HTERT RPE-1 (cell line): ENCODE data around the gene BCL2L1.

Source experiments
- in situ Hi-C: fragments of 300-500 bp; cut with MboI; formaldehyde crosslinking; loops from 4 replicates; pipeline ENCODE4 v1.14.3; 2020; ENCODE audit warnings: low sequenced_read_pairs

The BCL2L1 gene

GRCh38 chr20:31731321-31731717, 8.7 kb upstream of the BCL2L1 start:
- in situ Hi-C loops: no loop called here

DNA sequence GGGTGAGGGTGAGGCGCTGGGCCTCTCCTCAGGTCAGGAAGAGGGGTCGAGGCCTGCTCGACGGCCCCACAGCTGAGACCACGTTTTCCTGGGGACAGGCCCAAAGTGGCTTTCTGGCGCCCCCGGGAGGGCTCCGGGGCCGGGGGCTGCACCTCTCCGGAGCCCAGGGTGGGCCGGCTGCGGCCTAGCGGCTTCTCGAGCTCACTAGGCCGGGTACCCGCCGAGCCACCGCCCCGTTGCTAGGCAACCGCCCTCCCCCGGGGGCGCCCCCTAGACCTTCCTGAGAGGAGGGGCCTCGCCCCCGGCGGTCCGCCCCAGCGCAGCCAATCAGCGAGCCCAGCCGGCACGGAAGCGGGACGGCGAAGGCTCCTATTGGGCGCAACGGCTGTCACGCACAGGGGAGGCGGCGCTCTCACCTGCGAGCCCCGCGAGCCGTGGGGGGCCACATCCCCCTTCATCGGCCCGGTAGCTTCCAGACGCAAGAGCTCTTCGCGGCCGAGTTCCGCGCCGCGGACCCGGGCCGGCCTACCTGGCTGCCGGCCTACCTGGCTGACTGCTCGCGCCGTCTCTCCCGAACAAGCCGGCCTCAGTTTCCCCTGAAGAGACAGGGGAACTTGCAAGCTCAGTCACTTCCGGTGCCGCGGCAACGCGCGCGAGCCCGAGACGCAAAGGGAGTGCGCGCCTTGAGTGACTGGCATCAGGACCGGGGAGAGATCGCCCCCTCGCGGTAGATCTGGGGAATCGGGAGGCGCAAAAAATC, 831 bp upstream of the BCL2L1 start:
- in situ Hi-C loops: no loop called here

- in situ Hi-C loops: no loop called here
These were observed 326 bp upstream of the BCL2L1 start for GRCh38 chr20:31723069-31723318.

GRCh38 chr20:31721408-31722256, 1.0 kb downstream of the BCL2L1 start:
- in situ Hi-C loops: no loop called here

GRCh38 chr20:31720486-31721407, 1.9 kb downstream of the BCL2L1 start:
- in situ Hi-C loops: no loop called here

DNA sequence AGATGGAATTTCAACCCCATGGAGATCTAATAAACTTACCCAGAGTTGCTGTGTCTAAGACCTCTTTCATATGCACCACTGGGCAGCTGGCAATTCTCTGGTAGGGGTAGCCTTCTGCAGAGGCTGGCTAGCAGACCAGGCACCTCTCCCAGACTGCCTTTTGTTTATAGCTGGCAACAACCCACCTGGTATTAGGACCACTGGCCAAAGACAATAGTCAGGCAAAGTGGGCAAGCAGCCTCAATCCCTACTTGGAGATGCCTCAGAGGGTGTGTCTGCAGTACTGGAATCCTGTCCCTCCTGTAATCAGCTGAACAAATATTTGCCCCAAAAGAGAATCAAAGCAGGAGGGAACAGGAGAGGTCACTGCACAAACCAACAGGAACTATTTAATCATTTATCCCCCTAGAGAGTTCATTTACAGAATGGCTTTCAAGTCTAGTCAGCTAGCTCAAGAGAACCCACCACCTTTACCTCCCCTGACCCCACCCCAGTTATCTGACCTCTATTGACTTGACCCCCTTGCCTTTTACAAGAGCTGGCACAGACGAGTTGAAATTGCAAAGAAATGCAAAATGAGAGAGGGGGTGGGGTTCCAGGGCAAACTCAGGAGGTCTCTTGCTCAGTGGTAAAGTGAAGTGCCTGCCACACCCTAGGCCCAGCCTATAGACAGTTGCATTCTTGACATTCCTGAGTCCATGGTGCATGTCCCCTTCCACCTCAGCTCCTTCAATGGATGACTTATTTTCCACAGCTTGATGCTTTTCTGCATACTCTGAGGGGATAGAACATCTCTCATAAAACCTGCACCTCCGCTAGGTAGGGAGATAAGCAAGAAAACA, 2.8 kb downstream of the BCL2L1 start:
- in situ Hi-C loops: no loop called here

DNA sequence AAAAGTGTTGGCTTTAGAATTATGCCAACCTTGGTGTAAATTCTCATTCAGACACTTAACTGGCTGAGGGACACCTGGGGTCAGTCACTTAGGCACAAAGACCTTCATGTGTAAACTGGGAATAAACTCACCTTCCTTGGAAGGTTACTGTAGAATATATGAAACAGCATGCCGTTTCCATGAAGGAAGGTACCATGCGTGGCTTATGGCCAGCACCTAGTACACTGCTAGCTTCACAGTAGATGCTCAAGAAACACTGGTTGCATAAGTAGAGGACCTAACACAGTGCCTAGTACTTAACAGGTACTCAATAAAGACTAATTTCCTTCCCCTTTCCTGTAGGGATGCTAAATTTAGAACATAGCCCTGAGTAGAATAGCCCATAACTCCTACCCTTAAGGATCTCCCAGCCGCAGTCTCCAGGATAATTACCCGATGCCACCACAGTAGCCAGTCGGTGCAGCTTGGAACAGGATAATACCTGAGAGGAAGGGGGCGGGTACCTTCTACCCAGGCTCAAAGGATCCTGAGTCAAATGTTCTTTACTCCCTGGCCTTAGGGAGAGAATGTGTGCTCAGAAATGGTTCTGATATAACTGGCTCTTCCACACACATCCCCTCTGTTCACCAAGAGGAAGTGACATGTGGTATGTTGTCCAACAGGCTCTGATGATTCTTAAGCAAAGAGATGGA, 3.6 kb downstream of the BCL2L1 start:
- in situ Hi-C loops: no loop called here

DNA sequence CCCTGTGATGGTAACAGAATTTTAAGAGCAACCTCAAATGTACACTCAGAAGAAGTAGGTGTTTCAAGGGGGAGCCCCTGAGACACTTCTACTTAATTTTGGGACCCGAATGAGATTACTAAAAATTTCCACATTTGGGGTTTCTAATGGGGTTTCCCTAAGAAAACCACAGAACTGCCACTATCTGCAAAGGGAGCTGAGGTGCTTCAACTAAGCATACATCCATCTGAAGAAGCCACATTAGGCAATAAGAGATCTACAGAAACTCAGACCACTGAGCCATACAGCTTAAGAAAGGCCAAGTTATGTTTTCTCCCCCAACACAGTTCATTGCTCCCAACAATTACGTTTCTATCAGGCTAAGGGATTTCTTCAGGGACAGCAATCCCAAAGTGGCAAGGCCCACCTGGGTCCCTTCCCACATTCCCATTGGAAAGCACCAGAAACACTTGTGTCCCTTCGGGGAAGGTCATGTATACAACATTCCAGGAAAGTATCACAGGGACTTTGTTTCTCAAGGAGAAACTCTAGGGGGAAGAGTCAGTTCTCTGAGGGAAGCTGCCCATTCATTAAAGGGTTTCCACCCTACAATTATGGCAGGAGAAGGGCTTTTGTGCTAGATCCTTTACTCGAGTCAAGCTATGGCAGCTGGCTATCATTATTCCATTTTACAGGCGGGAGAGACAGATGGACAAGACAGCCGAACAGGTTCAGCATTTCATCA, 5.0 kb downstream of the BCL2L1 start:
- in situ Hi-C loops: no loop called here

DNA sequence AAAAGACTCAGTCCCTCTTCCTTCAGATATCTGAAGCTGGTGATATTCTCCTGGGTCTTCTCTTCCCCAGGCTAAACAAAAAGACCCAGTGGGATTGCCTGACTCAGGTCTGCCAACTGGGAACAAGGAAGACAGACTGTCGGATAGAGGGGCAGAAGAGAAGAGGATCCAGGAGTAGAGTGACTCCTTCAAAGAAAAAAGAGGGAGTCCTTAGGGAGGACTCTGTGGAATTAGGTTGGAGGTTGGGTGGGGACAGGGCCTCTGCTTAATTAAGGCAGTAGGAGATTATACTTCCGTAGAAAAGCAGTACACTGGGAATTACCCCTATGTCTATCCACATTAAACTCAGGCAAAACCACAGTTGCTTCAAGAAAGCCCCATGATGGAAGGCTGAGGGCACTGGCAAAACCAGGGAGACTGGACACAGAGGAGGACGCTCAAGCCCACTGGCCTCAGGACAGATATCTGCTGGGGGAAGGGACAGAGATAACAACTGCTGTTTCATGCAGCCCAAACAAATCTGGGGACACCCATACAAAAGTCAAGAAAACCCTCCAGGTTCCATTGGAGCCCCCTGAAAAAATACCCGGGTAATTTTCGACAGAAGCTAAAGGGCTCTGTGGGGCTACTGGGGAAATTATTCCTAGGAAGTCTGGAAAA, 5.7 kb downstream of the BCL2L1 start:
- in situ Hi-C loops: no loop called here

GRCh38 chr20:31716351-31716750, 6.3 kb downstream of the BCL2L1 start:
- in situ Hi-C loops: no loop called here

- in situ Hi-C loops: no loop called here
These were observed 6.9 kb downstream of the BCL2L1 start for GRCh38 chr20:31715766-31716165.

DNA sequence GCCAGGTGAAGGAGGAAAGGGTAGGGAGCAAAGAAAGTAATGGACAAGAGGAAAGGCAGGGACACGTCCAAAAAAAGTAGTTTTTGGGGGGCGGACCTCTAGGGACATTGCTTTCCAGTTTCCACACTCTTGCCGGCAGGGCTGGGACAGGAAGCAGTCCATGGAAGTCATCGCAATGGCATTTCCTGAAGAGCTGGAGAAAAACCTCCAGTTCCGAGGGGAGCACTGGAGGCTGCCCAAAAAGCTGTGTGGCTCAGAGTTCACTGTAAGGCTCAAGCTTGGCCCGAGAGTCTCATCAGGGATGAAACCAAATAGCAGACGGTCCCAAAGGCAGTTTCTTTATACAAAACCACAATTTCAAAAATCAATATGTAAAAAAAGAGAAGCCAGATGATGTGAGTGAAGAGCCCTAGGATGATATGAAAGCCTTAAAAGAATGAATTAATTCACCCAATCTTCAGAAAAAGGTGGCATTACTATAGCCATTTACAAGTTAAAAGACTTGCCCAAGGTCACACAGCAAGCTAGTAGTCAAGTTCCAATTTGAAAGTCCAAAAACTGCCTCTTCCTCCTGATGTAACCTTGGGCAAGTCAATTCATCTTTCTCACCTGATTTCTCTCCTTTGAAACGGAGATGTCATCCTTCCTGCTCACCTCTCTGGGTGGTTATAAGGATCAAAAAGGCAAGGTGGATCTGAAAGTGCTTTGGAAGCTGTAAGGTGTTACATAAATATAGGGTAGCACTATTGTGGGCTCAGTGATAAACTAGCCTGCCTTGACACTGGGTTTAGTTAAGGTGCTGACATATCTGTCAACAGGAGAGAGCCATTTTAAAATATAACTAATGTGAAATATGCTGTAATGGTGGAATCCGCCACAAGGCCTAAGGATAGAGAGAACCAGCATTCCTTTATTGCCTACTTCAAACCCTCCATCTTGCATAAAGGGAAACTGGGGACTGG, 9.1 kb downstream of the BCL2L1 start:
- in situ Hi-C loops: no loop called here

DNA sequence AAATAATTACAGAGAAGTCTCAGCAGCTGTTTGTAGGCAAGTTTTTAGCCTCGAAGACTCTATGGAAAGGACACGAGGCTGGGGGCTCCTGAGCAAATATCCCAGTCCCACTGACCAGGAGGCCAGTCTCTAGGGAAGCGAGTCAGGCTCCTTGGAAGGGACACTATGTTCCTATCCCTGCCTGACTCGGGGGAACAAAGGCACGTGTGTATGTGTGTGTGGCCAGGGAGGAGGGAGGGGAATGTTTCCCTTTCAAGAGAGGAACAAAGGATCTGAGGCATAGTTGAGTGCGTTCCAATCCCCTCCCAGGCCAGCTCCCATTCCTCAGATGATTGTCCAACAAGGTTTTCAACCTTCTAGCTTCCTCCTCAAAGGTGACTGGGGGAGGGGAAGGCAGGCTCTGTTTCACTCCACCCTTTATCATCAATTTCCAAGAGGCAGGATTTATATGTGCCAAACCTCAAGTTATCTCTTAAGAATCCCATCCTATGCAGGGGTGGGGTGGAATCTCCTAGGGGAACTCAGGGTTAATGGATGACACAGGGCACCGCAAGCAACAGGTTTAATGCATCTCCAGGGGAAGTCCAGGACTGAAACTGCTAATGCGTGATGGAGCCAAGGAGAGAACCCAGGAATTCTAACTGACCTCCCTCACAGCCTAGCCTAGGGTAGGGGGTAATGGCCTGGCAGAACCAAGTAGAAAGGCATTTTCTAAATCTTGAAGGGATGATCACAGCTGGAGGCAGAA, 9.9 kb downstream of the BCL2L1 start:
- in situ Hi-C loops: no loop called here

GRCh38 chr20:31712112-31712553, 10.5 kb downstream of the BCL2L1 start:
- in situ Hi-C loops: no loop called here

- in situ Hi-C loops: no loop called here
These were observed 11.2 kb downstream of the BCL2L1 start for GRCh38 chr20:31711179-31712111.
